ENCODE measurements around the gene SRXN1.
"Not testable (repeated sequence)": the region's sequence is repeated elsewhere in the genome, so short reads cannot be mapped to it uniquely, and the experiment has no call there.

The SRXN1 gene

GRCh38 chr20:653110-653589, at the start of gene SRXN1:
Gene SRXN1, minus strand, starts transcription at chr20:653200. Its CDS starts 15 bp downstream, at chr20:653185.
- peak; percentile 71 for DNase-seq (ENCODE audit: low spot score)

- DNase-seq (ENCODE audit: low spot score) = no peak
Observed at GRCh38 chr20:701401-702129, 48.6 kb upstream of the SRXN1 start.

- no peak for DNase-seq (ENCODE audit: low spot score)
Observed at GRCh38 chr20:699811-700338, 46.9 kb upstream of the SRXN1 start.

DNA sequence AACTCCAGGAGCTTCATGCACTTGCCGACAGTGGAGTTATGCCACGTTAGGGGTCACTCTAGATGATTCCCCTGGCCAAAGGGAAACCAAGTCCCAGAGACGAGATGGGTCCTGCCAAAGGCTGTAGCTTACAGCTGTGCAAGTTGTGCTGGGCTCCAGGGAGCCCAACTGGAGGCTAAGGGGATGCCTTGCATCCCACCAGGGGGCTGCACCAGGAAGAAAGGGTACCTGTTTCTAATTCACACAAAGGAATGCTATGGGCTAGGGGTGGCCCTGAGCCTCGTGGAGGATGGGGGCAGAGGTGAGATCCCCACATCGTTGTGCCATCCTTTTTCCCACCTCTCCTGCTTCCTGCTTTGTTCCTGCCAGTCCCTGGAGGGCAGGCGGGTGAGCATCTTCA, 46.3 kb upstream of the SRXN1 start:
- no peak for DNase-seq (ENCODE audit: low spot score)

GRCh38 chr20:698276-698675, 45.3 kb upstream of the SRXN1 start:
- no peak for DNase-seq (ENCODE audit: low spot score)

- DNase-seq (ENCODE audit: low spot score) = no peak
Observed at GRCh38 chr20:697826-698225, 44.8 kb upstream of the SRXN1 start.

- DNase-seq (ENCODE audit: low spot score) = no peak
Observed at GRCh38 chr20:695165-695866, 42.3 kb upstream of the SRXN1 start.

DNA sequence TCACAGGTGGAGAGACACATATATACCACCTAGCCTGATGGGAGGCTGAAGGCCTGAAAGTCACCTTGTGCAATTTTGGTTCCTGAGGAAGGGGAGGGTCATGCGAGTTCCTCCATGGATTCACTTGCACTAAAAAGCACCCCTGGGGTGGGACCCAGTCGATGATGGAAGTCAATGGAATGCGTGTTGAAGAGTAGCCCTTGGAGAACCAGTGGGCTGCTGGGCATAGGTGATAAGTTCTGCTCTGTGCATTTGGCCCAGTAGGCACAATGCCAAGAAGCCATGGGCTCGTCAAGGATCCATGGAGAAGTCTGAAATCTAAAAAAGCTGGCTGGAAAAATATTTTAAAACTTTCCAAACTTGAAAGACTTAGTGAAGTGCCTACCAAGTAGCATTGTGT, 41.5 kb upstream of the SRXN1 start:
- DNase-seq (ENCODE audit: low spot score) = no peak

DNA sequence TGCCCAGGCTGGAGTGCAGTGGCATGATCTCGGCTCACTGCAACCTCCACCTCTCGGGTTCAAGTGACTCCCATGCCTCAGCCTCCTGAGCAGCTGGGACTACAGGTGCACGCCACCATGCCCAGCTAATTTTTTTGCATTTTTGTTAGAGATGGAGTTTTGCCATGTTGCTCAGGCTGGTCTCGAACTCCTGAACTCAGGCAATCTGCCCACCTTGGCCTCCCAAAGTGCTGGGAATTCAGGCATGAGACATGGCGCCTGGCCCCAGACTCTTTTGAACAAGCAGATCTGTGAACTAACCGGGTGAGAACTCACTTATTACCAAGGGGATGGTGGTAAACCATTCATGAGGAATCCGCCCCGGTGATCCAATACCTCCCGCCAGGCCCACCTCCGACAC, 40.8 kb upstream of the SRXN1 start:
- not testable (repeated sequence) for DNase-seq (ENCODE audit: low spot score)

DNA sequence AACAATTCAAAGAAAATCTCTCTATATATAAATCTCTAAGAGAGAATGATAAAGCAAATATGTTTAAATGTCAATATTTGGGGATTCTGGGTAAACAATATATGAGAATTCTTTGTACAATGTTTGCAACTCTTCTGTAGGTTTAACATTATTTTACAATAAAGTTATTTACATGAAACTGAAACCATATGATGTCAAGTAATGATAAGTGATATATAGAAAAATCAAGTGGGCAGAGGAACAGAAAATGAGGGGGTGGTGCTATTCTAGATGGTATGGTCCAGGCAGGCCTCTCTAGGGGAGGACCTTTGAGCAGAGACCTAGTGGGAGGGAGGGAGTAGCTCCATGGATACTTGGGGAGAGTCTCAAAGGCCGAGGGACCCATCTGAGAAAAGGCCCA, 39.0 kb upstream of the SRXN1 start:
- no peak for DNase-seq (ENCODE audit: low spot score)

- no peak for DNase-seq (ENCODE audit: low spot score)
Observed at GRCh38 chr20:689947-690346, 36.9 kb upstream of the SRXN1 start.

DNA sequence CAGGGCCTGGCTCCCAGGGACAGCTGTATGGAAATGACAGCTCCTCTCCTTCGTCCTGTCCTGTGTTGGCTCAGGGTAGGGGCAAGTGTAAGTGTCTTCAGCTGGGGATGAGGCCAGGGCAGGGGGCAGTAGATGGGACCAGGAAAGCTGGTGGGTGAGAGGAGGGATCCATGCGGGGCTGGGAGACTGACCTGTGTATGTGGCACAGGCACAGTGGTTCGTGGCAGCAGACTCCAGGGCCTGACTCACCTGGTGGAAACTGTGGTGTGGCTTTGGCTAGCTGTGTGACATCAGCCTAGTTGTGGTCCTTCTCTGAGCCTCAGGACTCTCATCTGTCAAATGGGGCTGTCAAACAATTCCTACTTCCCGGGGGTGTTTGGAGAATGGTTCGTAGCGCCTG, 36.3 kb upstream of the SRXN1 start:
- DNase-seq (ENCODE audit: low spot score) = no peak

DNA sequence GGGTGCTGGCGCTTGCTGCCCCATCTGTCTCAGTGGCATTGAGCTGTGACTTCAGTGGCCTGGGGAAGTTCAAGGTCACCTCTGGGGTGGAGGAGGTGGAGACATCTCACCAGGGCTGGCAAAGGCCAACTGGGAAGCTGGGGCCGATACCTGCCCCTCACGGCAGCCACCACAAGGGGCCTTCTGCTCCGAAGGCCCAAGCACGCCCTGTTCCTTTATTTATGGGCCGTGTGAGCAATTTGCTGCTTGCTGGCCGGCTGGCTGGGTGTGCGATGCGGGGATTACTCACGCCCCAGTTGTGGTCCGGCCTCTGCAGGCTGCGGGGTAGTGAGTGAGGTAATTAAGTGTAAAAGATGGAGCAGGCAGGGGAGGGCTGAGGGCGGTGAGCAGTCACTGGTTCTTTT, 35.8 kb upstream of the SRXN1 start:
- DNase-seq (ENCODE audit: low spot score) = no peak

DNA sequence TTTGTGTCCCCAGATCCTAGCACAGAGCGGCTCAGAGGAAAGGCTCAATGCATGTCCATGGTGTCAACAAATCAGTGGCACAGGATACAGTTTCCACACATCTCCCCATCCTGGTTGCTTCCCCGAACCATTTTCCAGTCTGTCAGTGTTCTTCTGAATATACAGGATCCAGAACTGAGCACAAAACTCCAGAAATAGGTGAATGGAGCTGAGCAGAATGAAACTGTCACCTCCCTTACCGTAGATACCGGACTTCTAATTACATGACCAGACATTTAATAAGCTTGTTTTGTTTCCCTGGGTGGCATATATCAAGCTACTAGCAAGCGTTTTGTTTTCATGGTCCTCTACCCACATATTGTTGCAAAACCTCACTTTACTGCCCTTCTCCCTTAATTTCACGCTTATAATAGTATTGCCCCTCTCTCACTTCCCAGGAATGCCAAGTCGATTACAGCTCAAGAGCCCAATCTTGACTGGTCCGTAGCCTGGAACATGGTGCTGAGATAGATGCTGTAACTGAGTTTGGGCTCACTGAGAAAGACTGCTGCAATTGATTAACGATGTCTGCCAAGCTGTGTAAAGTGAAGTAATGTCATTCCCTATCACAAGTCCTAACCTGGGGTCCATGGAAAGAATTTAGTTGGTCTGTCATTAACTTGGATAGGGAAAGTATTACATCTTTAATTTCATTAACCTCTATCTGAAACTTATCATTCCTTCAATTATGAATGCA, 34.6 kb upstream of the SRXN1 start:
- DNase-seq (ENCODE audit: low spot score) = no peak

DNA sequence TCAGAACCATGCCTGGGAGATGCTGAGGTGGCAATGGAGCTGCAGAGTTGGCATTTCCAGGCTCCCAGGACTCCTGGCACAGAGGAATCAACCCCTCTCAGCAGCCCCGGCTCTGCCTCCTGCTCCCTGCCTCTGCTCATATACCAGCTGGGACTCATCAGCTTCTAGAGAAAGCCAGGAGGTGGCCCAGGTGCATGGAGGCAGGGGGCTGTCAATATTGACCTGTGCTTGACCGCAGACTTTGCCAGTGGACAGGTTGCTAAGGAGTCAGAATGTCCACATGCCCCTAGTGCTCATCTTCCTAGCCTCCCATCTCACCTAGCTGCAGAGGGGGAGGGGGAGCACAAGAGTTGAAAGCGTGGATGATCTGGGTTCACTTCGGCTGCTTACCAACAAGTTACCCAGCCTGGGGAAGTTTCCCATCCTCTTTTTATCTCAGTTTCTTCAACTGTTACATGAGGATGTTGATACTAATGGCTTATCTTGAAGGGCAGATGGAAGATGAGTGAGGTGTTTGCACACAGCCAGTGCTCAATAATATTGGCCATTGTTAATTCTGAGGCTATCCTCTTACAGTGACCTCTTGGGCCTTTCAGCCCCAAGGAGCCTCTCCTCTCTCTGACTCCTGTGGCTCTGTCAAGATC, 31.8 kb upstream of the SRXN1 start:
- no peak for DNase-seq (ENCODE audit: low spot score)

- no peak for DNase-seq (ENCODE audit: low spot score)
Observed at GRCh38 chr20:682123-682522, 29.1 kb upstream of the SRXN1 start.

GRCh38 chr20:680638-681187, 27.7 kb upstream of the SRXN1 start:
- DNase-seq (ENCODE audit: low spot score) = no peak

DNA sequence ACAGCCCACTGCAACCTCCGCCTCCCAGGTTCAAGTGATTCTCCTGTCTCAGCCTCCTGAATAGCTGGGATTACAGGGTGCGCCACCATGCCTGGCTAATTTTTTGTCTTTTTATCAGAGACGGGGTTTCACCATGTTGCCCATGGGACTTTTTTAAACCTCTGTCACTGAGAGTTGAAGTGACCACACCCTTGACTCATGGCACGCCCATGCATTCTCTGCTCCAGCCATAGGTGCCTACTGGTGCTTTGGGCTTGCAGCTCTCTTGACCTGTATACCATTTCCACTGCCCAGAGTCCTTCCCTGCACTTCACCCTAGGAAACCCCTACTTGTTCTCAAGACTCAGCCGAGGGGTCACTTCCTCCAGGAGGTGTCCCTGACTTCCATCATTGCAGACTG, 25.0 kb upstream of the SRXN1 start:
- DNase-seq (ENCODE audit: low spot score) = no peak

- DNase-seq (ENCODE audit: low spot score) = no peak
Observed at GRCh38 chr20:676967-677366, 24.0 kb upstream of the SRXN1 start.

DNA sequence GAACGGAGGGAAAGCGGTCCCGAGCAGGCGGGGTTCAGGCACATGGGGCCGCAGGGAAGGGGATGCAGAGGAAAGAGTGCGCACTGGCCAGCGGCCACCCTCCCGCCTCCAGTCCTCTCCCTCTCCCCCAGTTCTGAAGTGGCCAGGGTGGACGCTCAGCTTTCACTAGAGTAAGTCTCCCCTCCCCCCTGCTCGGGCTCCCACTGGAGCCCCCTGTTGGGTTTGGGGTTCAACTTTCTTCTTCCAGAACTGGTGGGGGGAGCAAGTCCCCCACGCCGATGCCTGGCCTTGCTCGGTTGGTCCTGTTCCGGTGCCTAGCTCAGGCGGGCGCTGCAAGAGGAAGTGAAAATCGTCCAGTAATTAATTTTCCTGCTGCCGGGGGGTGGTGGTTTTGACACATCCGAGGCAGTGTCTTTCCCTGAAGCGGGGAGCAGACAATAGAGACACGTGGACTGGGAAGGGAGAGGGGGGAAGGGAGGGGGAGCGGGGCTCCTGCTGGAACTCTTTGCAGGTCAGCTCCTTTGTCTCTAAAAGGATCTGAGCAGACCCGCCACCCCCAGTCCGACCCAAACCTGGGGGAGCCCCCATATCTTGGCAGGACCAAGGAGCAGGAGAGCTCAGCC, 23.4 kb upstream of the SRXN1 start:
- DNase-seq (ENCODE audit: low spot score) = no peak
